HG03457 (cell line): ENCODE data around the gene GSN.
A peak's percentile ranks its signal among the peaks of the same experiment; 100 is the strongest.

Source experiments
- ATAC-seq: cut with Tn5 transposase; IDR thresholded peaks from one replicate; pipeline ENCODE4 v1.9.1; 2021; ENCODE audit warnings: moderate number of reproducible peaks; ENCODE audit not compliant: unreplicated experiment

The GSN gene

DNA sequence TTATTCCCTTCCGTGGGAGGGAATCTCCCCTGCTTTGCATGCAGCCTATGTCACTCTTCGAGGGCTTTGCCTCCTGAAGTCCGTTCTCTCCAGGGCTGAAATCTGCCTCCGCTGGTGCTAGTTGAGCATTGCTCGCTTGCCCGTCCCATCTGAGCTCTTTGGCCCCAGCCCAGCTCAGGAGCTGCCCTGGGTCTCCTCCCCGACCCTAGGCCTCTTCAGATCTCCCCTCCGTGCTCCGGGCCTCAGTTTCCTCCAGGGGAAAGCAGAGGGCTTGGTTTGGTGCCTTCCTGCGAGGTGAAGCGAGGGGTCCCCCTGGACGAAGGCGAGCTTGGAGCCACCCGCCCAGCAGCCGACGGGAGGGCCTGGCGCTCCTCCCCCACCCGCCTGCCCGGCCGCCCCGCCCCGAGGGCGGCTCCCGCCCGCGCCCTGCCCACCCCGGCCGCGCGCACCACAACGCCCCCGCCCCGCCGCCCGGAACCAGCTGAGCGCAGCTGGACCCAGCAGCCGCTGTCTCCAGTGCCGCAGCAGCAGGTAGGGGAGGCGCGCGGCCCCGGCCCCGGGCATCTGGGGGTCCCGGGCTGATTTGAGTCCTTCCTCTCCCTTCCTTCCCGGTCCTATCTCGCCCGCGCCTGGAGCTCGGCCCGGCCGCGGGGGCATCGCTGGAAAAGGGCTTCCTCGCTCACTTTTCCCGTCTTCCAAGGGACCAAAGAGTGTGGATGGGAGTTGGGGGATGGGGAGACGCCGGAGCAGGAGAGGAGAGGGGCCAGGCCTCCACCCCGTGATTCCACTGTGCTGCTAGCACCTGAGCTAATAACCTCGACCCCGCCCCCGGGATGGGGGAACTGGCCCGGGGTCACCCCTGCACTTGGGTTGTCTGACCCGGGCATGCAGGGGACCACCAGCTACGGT is at the start of gene GSN:
Gene GSN (plus strand): TSS at position 474 of the 909 bp plus-strand sequence. CDS start 33,810 bp downstream, outside the sequence.
- peak; percentile 55 for ATAC-seq

GRCh38 chr9:121218357-121219027 is 49.5 kb upstream of the GSN start:
- ATAC-seq, result no peak

- ATAC-seq, result no peak
Observed at GRCh38 chr9:121219530-121219929, 48.4 kb upstream of the GSN start.

- no peak for ATAC-seq
Observed at GRCh38 chr9:121220996-121221663, 46.8 kb upstream of the GSN start.

DNA sequence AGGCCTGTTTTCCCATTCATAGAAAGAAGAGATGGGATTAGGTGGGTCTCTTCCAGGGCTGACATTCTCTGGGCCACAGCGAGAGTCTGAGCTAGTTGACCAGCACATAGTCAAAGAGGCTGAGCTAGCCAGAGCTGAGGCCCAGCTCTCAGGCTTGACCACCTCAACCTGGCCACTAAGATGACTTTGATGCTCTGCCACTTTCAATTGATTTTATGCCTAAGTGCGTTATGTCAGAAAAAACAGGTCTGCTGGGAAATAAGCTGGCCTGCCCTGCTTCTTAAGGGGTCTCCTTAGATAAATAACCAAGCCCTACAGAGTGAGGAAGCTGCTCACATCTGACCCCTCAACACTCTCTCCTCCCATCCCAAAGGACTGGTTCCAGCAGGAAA is 46.3 kb upstream of the GSN start:
- ATAC-seq, result no peak

- no peak for ATAC-seq
Observed at GRCh38 chr9:121222524-121223171, 45.3 kb upstream of the GSN start.

GRCh38 chr9:121225240-121225639 is 42.7 kb upstream of the GSN start:
- no peak for ATAC-seq

- no peak for ATAC-seq
Observed at GRCh38 chr9:121226175-121226574, 41.8 kb upstream of the GSN start.

DNA sequence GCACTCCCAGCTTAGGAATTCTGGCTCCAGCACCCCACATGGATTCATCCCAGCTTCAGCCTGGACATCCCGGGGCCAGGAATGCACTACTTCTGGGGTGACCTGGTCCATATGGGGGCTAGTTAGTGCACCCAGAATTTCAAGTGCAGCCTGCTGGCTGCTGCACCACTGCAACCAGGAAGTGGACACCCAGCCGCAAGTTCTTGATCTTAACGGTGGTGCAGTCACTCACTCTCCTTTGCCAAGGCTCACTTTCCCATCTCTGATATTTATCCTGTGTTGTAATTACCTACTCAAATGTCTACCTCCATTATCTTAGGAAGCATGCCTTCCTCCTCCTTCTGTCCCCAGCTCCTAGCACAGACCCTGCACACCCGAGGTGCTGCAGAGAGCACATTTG is 40.1 kb upstream of the GSN start:
- ATAC-seq, result no peak

DNA sequence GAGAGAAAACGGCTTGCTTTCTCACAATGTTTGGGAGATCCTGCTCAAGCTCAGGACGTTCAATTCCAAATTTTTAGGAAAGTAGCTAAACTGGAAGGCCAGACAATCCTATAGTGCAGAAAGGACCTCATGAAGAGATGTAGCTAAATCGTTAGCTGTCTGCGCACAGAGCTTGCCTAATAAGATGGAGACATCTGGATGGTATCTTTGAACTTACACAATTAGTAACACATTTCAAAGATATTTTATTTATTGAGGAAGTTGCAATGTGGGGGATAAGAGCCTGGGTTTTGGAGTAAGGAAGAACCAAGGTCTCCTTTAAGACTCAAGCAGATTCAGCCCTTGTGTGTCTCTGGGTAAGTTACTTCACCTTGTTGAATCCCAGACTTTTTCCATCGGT is 37.7 kb upstream of the GSN start:
- no peak for ATAC-seq

- no peak for ATAC-seq
Observed at GRCh38 chr9:121232251-121232650, 35.7 kb upstream of the GSN start.

GRCh38 chr9:121233906-121234831 is 33.8 kb upstream of the GSN start:
- ATAC-seq, result no peak

DNA sequence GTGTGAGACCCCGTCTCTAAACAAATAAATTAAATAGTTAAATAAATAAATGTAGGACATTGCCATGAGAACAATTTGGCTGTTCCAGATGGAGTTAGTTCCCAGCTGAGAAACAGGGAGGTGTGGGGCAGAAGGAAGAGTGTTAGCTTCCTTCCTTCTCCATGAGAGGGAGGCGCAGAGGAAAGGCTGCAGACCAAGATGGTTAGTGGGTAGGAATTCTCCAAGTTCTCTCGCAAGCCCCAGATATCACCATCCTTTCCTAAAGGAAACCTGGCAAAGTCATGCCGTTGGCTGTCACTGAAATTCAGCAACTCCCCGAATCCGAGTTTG is 33.2 kb upstream of the GSN start:
- ATAC-seq, result no peak

- no peak for ATAC-seq
Observed at GRCh38 chr9:121235512-121235911, 32.5 kb upstream of the GSN start.

DNA sequence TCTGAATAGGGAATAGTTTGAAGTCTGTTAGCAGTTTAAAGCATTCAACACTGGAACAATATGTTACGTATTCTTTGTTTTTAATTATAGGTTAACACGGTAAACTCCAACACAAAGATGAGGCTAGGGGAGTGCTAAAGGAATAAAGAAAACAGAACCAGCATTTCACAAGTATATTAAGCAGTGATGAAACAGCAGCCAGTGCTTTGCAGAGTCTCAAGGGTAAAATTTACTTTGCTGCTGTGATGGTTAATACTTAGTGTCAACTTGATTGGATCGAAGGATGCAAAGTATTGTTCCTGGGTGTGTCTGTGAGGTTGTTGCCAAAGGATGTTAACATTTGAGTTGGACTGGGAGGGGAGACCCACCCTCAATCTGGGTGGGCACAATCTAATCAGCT is 30.0 kb upstream of the GSN start:
- no peak for ATAC-seq

GRCh38 chr9:121239071-121239470 is 28.9 kb upstream of the GSN start:
- no peak for ATAC-seq

DNA sequence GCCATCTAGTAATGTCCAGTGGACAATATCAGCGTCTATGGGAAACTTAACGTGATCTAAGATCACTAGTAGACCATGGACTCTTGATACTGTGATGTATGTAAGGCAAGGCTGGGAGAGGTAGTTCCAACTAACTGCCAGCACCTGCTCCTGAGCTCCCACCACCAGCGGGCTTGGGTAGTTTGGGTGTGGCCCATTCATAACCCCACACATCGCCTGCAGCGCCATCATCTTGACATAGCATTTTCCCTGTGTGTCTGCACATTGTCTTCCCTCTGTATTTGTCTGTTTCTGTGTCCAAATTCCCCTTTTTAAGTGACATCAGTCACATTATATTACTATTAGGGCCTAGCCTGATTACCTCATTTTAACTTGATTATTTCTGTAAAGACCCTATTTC is 28.1 kb upstream of the GSN start:
- ATAC-seq, result no peak

GRCh38 chr9:121240472-121241135 is 27.4 kb upstream of the GSN start:
- ATAC-seq, result no peak

GRCh38 chr9:121242219-121242958 is 25.6 kb upstream of the GSN start:
- ATAC-seq, result no peak
